GM23248 (cell line): Measurements from ENCODE around the gene DDC. TPM values are rescaled to one million over a fixed set of nuclear protein-coding genes. Genes with fewer than 3 reads are reported as not detected.

Experiments
- DNase-seq: peaks from one replicate; pipeline ENCODE4 v3.0.0-alpha.2; 2015
- H2AFZ ChIP-seq: fragments of 200-600 bp; sonication (generic); 2 replicates; pipeline ENCODE4 v1.6.1; 2016; ENCODE audit warnings: antibody characterized with exemption
- H3F3A ChIP-seq: fragments of 200-600 bp; sonication (generic); 2 replicates; pipeline ENCODE4 v1.6.1; 2016; ENCODE audit warnings: mild to moderate bottlenecking, antibody characterized with exemption, mixed run types; ENCODE audit not compliant: insufficient read depth
- H3K27ac ChIP-seq: fragments of 200-600 bp; sonication (generic); 2 replicates; pipeline ENCODE4 v1.5.1; 2016; ENCODE audit warnings: mild to moderate bottlenecking
- H3K27me3 ChIP-seq: fragments of 200-600 bp; sonication (generic); replicated peaks from 2 replicates; pipeline ENCODE4 v1.6.1; 2016; ENCODE audit warnings: mild to moderate bottlenecking; ENCODE audit not compliant: insufficient read depth
- H3K36me3 ChIP-seq: fragments of 200-600 bp; sonication (generic); 2 replicates; pipeline ENCODE4 v1.6.1; 2016; ENCODE audit warnings: low read depth, mild to moderate bottlenecking
- H3K4me1 ChIP-seq: fragments of 200-600 bp; sonication (generic); 2 replicates; pipeline ENCODE4 v1.6.1; 2016; ENCODE audit warnings: mild to moderate bottlenecking; ENCODE audit not compliant: insufficient read depth
- H3K4me2 ChIP-seq: fragments of 200-600 bp; sonication (generic); one replicate; pipeline ENCODE4 v1.6.1; 2016; ENCODE audit warnings: mild to moderate bottlenecking; ENCODE audit not compliant: unreplicated experiment
- H3K4me3 ChIP-seq: fragments of 200-600 bp; sonication (generic); 2 replicates; pipeline ENCODE4 v1.5.1; 2016; ENCODE audit warnings: mild to moderate bottlenecking
- H3K79me2 ChIP-seq: fragments of 200-600 bp; sonication (generic); 2 replicates; pipeline ENCODE4 v1.6.1; 2016; ENCODE audit warnings: mild to moderate bottlenecking; ENCODE audit not compliant: insufficient read depth
- H3K9ac ChIP-seq: fragments of 200-600 bp; sonication (generic); 2 replicates; pipeline ENCODE4 v1.6.1; 2016; ENCODE audit warnings: mild to moderate bottlenecking
- H3K9me2 ChIP-seq: fragments of 200-600 bp; sonication (generic); 2 replicates; pipeline ENCODE4 v1.6.1; 2016; ENCODE audit warnings: mixed run types, mild to moderate bottlenecking, moderate library complexity; ENCODE audit not compliant: insufficient read depth
- H3K9me3 ChIP-seq: fragments of 200-600 bp; sonication (generic); one replicate; pipeline ENCODE4 v1.6.1; 2017; ENCODE audit warnings: low read depth
- H4K20me1 ChIP-seq: fragments of 200-600 bp; sonication (generic); 2 replicates; pipeline ENCODE4 v1.6.0; 2016; ENCODE audit not compliant: insufficient read depth
- EZH2 ChIP-seq: fragments of 200-600 bp; sonication (generic); IDR thresholded peaks from 2 replicates; pipeline ENCODE4 v1.6.1; 2018; ENCODE audit warnings: antibody characterized with exemption, mild to moderate bottlenecking; ENCODE audit not compliant: insufficient read depth, poor library complexity, severe bottlenecking
- EZH2phosphoT487 ChIP-seq: fragments of 200-600 bp; sonication (generic); IDR thresholded peaks from 2 replicates; pipeline ENCODE4 v1.6.1; 2018; ENCODE audit warnings: antibody characterized with exemption, moderate library complexity, mild to moderate bottlenecking, low read depth; ENCODE audit not compliant: insufficient read depth
- WGBS, 2 experiments: methylation state at CpG; one replicate each; pipeline ENCODE4 v1.1.6; 2015 to 2017; ENCODE audit warnings: low lambda C conversion rate in 2 of 2, low coverage in 1 of 2; ENCODE audit errors: missing lambda C conversion rate in 2 of 2; 5-methylcytosine and 5-hydroxymethylcytosine counted together
- in situ Hi-C: fragments of 300-500 bp; cut with MboI; formaldehyde crosslinking; loops from 2 replicates; pipeline ENCODE4 v1.15.0; 2020
- polyA plus RNA-seq: library from polyadenylated mRNA; unstranded; fragments of >200 nt; fragmentation: Nextera tagmentation; extraction: Ambion mirVana; gene quantifications from 2 replicates; pipeline ENCODE4 v1.2.1, GENCODE V29; 2016
- total RNA-seq: library from RNA; depleted of rRNA; stranded (reverse); fragments of >200 nt; shearing (Covaris generic); gene quantifications from 2 replicates; pipeline ENCODE4 v1.2.3, GENCODE V29; 2014

DDC gene
- total and polyA plus RNA-seq, 2 experiments from 2014 or later: not detected

GRCh38 chr7:50469181-50469580 lies 96.0 kb downstream of the DDC start:
- H3K4me2 ChIP-seq: no peak overlapping the region
- no peak overlapping the region for H3K9ac ChIP-seq
- H3K9me2 ChIP-seq: no peaks in the 10 kb centered on the region
- H3K36me3 ChIP-seq: no peaks in the 10 kb centered on the region
- no peaks in the 10 kb centered on the region for H3K4me1 ChIP-seq
- TF ChIP-seq EZH2 (no peak), EZH2phosphoT487 (no peak)
- H3K79me2 ChIP-seq: no peaks in the 10 kb centered on the region
- in situ Hi-C loops: loop anchor here (10.0 to 25.0 kb wide), 2 partner anchors 676 to 893 kb away; no protein-coding TSS in a partner anchor
- H3K27ac ChIP-seq: no peak overlapping the region
- no peaks in the 10 kb centered on the region for H3F3A ChIP-seq
- DNase-seq: no peak
- 97 to 100% methylated on average over 3 to 4 of the region's 4 CpGs for WGBS, 2 experiments
- no peaks in the 10 kb centered on the region for H3K9me3 ChIP-seq
- H4K20me1 ChIP-seq: no peaks in the 10 kb centered on the region
- H3K27me3 ChIP-seq: peaks cover 4% of the 10 kb centered on the region; the same call in 1 of the 2 replicates
- H2AFZ ChIP-seq: no peak overlapping the region
- H3K4me3 ChIP-seq: no peak overlapping the region

- Histone ChIP-seq H3K36me3 (no peaks in the 10 kb centered on the region), H2AFZ (peak overlapping the region; percentile 27; the same call in 1 of the 2 replicates), H3K4me3 (0 out of 2 replicates have a peak overlapping the region, but pooled peaks have one; percentile 34), H3F3A (no peaks in the 10 kb centered on the region), H4K20me1 (no peaks in the 10 kb centered on the region), H3K79me2 (no peaks in the 10 kb centered on the region), H3K9me2 (no peaks in the 10 kb centered on the region), H3K9me3 (no peaks in the 10 kb centered on the region), H3K27ac (no peak overlapping the region), H3K4me2 (peak overlapping the region; percentile 65), H3K27me3 (peaks cover 4% of the 10 kb centered on the region; the same call in 1 of the 2 replicates), H3K4me1 (no peaks in the 10 kb centered on the region), H3K9ac (no peak overlapping the region)
- 8 to 9% methylated on average over 29 to 30 of the region's 30 CpGs for WGBS, 2 experiments
- in situ Hi-C loops: loop anchor here (10.0 to 25.0 kb wide), 2 partner anchors 677 to 894 kb away; no protein-coding TSS in a partner anchor
- DNase-seq: peak; percentile 83
- no peak for TF ChIP-seq EZH2phosphoT487
Observed at GRCh38 chr7:50467817-50468610, 97.2 kb downstream of the DDC start.

GRCh38 chr7:50466815-50467585 lies 98.2 kb downstream of the DDC start:
- Histone ChIP-seq H3K4me3 (no peak overlapping the region), H3K79me2 (no peaks in the 10 kb centered on the region), H3K4me2 (no peak overlapping the region), H3K9me3 (no peaks in the 10 kb centered on the region), H3K27me3 (no peaks in the 10 kb centered on the region; the same call in 1 of the 2 replicates), H4K20me1 (no peaks in the 10 kb centered on the region), H3K36me3 (no peaks in the 10 kb centered on the region), H2AFZ (no peak overlapping the region), H3K9ac (no peak overlapping the region), H3F3A (no peaks in the 10 kb centered on the region), H3K4me1 (no peaks in the 10 kb centered on the region), H3K27ac (no peak overlapping the region), H3K9me2 (no peaks in the 10 kb centered on the region)
- DNase-seq: no peak
- in situ Hi-C loops: loop anchor here (10.0 to 25.0 kb wide), 2 partner anchors 678 to 895 kb away; no protein-coding TSS in a partner anchor
- no peak for TF ChIP-seq EZH2phosphoT487
- no peak for TF ChIP-seq EZH2
- WGBS, 2 experiments: 84 to 85% methylated on average over 11 of the region's 11 CpGs

GRCh38 chr7:50463035-50463434 lies 102.2 kb downstream of the DDC start:
- no peak for DNase-seq
- H3K9ac ChIP-seq: no peak overlapping the region
- in situ Hi-C loops: loop anchor here (10.0 to 25.0 kb wide), 2 partner anchors 682 to 899 kb away; no protein-coding TSS in a partner anchor

More at GRCh38 chr7:50463035-50463434, 102.2 kb downstream of the DDC start:
- Histone ChIP-seq H3K4me3 (no peak overlapping the region), H3K79me2 (no peaks in the 10 kb centered on the region), H2AFZ (no peak overlapping the region), H3F3A (no peaks in the 10 kb centered on the region), H3K36me3 (no peaks in the 10 kb centered on the region), H3K9me3 (no peaks in the 10 kb centered on the region), H3K4me2 (no peak overlapping the region), H3K9me2 (no peaks in the 10 kb centered on the region), H4K20me1 (no peaks in the 10 kb centered on the region), H3K27me3 (no peaks in the 10 kb centered on the region; the same call in 1 of the 2 replicates), H3K27ac (no peak overlapping the region), H3K4me1 (no peaks in the 10 kb centered on the region)
- no peak for TF ChIP-seq EZH2
- TF ChIP-seq EZH2phosphoT487: no peak
- 72 to 75% methylated on average over 13 of the region's 13 CpGs for WGBS, 2 experiments
